ENCODE data around the gene IGIP. TPM values are rescaled to one million over a fixed set of nuclear protein-coding genes. Genes with fewer than 3 reads are reported as not detected.

Gene IGIP
- total RNA-seq, 4 donors from 2014 or later, result 2.9 to 12.4 (median 6.5) TPM

GRCh38 chr5:140110646-140110957 is 15.1 kb upstream of the IGIP start:
- intact Hi-C loops (cut with DNase I), result no loop called here
- TF ChIP-seq POLR2A (IDR thresholded peaks at IDR 0.05), result no peak
- TF ChIP-seq CTCF (IDR thresholded peaks at IDR 0.05), result no peak
- WGBS, 2 donors, result 46 to 52% methylated on average over 1 of the region's 1 CpG

GRCh38 chr5:140111011-140111858 is 14.5 kb upstream of the IGIP start:
- TF ChIP-seq CTCF (IDR thresholded peaks at IDR 0.05), result no peak
- TF ChIP-seq POLR2A (IDR thresholded peaks at IDR 0.05), result no peak
- Histone ChIP-seq H3K4me3 (no peak overlapping the region), H3K36me3 (no peaks in the 10 kb centered on the region), H3K4me1 (peaks cover 39 to 78% (median 53%) of the 10 kb centered on the region in 3 donors), H3K27me3 (no peaks in the 10 kb centered on the region), H3K9me3 (no peaks in the 10 kb centered on the region), H3K27ac (no peak overlapping the region)
- no peak for DNase-seq
- 68 to 75% methylated on average over 16 to 18 of the region's 18 CpGs for WGBS, 2 donors
- intact Hi-C loops (cut with DNase I), result no loop called here

More at GRCh38 chr5:140110646-140110957, 15.1 kb upstream of the IGIP start:
- Histone ChIP-seq H3K4me3 (no peak overlapping the region), H3K9me3 (no peaks in the 10 kb centered on the region), H3K27me3 (no peaks in the 10 kb centered on the region), H3K4me1 (peaks cover 35 to 77% (median 48%) of the 10 kb centered on the region in 3 donors), H3K36me3 (no peaks in the 10 kb centered on the region), H3K27ac (no peak overlapping the region)
- no peak for DNase-seq

- DNase-seq, result no peak
- TF ChIP-seq POLR2A (IDR thresholded peaks at IDR 0.05), result no peak
- TF ChIP-seq CTCF (IDR thresholded peaks at IDR 0.05), result no peak
- WGBS, 2 donors, result 70 to 74% methylated on average over 8 of the region's 8 CpGs
- H3K9me3 ChIP-seq, result no peaks in the 10 kb centered on the region
- H3K4me1 ChIP-seq, result peaks cover 34 to 78% (median 48%) of the 10 kb centered on the region in 3 donors
- no peaks in the 10 kb centered on the region for H3K27me3 ChIP-seq
- no peaks in the 10 kb centered on the region for H3K36me3 ChIP-seq
- no peak overlapping the region for H3K4me3 ChIP-seq
- intact Hi-C loops (cut with DNase I), result no loop called here
- peak overlapping the region in 3 of 4 donors; percentile 27 to 97 (median 96) for H3K27ac ChIP-seq
Observed at GRCh38 chr5:140111859-140112551, 13.7 kb upstream of the IGIP start.

- TF ChIP-seq CTCF (IDR thresholded peaks at IDR 0.05) (no peak), POLR2A (IDR thresholded peaks at IDR 0.05) (no peak)
- Histone ChIP-seq H3K9me3 (no peaks in the 10 kb centered on the region), H3K27ac (peak overlapping the region; percentile 27 to 97 (median 94)), H3K4me1 (peaks cover 36 to 81% (median 45%) of the 10 kb centered on the region in 3 donors), H3K36me3 (no peaks in the 10 kb centered on the region), H3K4me3 (peak overlapping the region; percentile 54 to 93 (median 86)), H3K27me3 (no peaks in the 10 kb centered on the region)
- WGBS, 2 donors, result 32 to 38% methylated on average over 6 of the region's 13 CpGs
- no peak for DNase-seq
- intact Hi-C loops (cut with DNase I), result no loop called here
Observed at GRCh38 chr5:140112685-140113179, 13.0 kb upstream of the IGIP start.

Measured in esophagus squamous epithelium (tissue), 5 donors.